Measurements from ENCODE around the gene LTBP1. TPM values are rescaled to one million over a fixed set of nuclear protein-coding genes. Genes with fewer than 3 reads are reported as not detected.

LTBP1 gene
- total RNA-seq, 1 experiment from 2014 or later = 28.5 TPM

DNA sequence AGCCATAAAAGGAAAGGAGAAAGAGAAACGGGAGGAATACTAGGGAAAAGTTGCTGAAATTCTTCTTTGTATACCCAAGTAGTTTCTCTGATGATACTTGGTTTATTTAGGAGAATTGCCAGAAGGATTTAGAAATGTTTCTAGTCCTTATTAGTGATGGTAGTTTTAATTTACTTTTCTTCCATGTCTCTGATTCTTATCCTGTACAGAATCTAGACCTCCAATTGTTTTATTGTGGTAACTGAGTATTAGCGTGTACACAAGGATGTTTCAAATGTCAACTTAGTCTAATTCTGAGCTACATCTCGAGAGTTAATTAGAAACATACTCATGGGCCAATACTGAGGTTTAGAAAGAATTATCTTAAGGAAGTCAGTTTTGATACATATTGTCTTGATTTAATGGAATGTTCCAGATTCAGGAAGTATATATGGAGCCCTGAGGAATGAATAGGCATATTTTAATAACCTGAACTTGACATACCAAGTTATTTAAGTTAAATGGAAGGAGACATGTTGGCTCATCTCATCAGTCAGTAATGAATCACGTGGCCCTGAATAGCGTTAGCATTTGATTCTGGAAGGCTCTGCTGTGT lies 219.6 kb downstream of the LTBP1 start:
- TF ChIP-seq, protein P1, sequence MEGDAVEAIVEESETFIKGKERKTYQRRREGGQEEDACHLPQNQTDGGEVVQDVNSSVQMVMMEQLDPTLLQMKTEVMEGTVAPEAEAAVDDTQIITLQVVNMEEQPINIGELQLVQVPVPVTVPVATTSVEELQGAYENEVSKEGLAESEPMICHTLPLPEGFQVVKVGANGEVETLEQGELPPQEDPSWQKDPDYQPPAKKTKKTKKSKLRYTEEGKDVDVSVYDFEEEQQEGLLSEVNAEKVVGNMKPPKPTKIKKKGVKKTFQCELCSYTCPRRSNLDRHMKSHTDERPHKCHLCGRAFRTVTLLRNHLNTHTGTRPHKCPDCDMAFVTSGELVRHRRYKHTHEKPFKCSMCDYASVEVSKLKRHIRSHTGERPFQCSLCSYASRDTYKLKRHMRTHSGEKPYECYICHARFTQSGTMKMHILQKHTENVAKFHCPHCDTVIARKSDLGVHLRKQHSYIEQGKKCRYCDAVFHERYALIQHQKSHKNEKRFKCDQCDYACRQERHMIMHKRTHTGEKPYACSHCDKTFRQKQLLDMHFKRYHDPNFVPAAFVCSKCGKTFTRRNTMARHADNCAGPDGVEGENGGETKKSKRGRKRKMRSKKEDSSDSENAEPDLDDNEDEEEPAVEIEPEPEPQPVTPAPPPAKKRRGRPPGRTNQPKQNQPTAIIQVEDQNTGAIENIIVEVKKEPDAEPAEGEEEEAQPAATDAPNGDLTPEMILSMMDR (conservative IDR thresholded peaks at IDR 0.05) = no peak
- H3K4me2 ChIP-seq (ENCODE audit: insufficient read depth, insufficient read length, low read length) = no peak overlapping the region
- H3K23ac ChIP-seq (ENCODE audit: insufficient read length, low read depth, low read length) = no peak overlapping the region

More for the DNA sequence above, 219.6 kb downstream of the LTBP1 start:
- no peak overlapping the region for H2BK5ac ChIP-seq (ENCODE audit: insufficient read length, low read length)
- WGBS (ENCODE audit: extremely low coverage, insufficient read length, low lambda C conversion rate) = no CpG with 5 or more reads among the region's 5 CpGs
- no peak overlapping the region for H2AK5ac ChIP-seq (ENCODE audit: insufficient read length, low read length)
- no peak overlapping the region for H2AFZ ChIP-seq (ENCODE audit: low read length)
- no peaks in the 10 kb centered on the region for H3K79me1 ChIP-seq (ENCODE audit: insufficient read depth, low read depth, low read length, poor library complexity, severe bottlenecking)
- H3K23me2 ChIP-seq (ENCODE audit: insufficient read length, low read depth, low read length, poor library complexity, severe bottlenecking) = no peaks in the 10 kb centered on the region
- H3K56ac ChIP-seq (ENCODE audit: insufficient read length, low read depth, low read length) = no peak overlapping the region
- H3K27ac Mint-ChIP-seq = no peak overlapping the region
- no peak overlapping the region for H3K27ac ChIP-seq (ENCODE audit: insufficient read length, low read depth, low read length)
- H2BK15ac ChIP-seq (ENCODE audit: low read depth, low read length) = no peak overlapping the region
- no peak overlapping the region for H3T11ph ChIP-seq (ENCODE audit: low read length)
- no peaks in the 10 kb centered on the region for H4K20me1 ChIP-seq (ENCODE audit: control insufficient read depth, insufficient read depth, insufficient read length)
- H3K4me3 Mint-ChIP-seq = no peak overlapping the region
- peaks cover 21 to 24% of the 10 kb centered on the region in 2 experiments for H3K4me1 Mint-ChIP-seq
- no peaks in the 10 kb centered on the region for H3K27me3 ChIP-seq (ENCODE audit: insufficient read depth, low read length)
- H3K9me3 ChIP-seq (ENCODE audit: control insufficient read depth, low read depth, low read length) = no peaks in the 10 kb centered on the region
- no peaks in the 10 kb centered on the region for H3K79me2 ChIP-seq (ENCODE audit: insufficient read depth, low read length)
- no peak overlapping the region for H3K4ac ChIP-seq (ENCODE audit: low read depth, low read length)
- H3K36me3 Mint-ChIP-seq (ENCODE audit: insufficient read depth in 1 of 3, low read depth in 3 of 3) = peaks cover 0 to 10% (median 3%) of the 10 kb centered on the region in 3 experiments; a peak in 5 of 7 replicates
- no peak overlapping the region for H2BK12ac ChIP-seq (ENCODE audit: insufficient read length, low read depth, low read length)
- no peak overlapping the region for H4K8ac ChIP-seq (replicated peaks; ENCODE audit: insufficient read length, low read depth, low read length)
- no peak overlapping the region for H4K5ac ChIP-seq (ENCODE audit: insufficient read length, low read depth, low read length)
- H3K9me3 Mint-ChIP-seq = peaks cover 5 to 9% of the 10 kb centered on the region in 2 experiments; a peak in 2 of 5 replicates
- no peak overlapping the region for H3K18ac ChIP-seq (ENCODE audit: insufficient read length, low read depth, low read length)
- no peak overlapping the region for H4K91ac ChIP-seq (ENCODE audit: insufficient read length, low read depth, low read length)
- no peak overlapping the region for H3K9ac ChIP-seq (ENCODE audit: extremely low read depth, insufficient read length, low read length)
- H2BK20ac ChIP-seq (ENCODE audit: low read depth, low read length, poor library complexity, severe bottlenecking) = no peak overlapping the region
- no peaks in the 10 kb centered on the region; the same call in 1 of the 2 replicates for H3K4me1 ChIP-seq (ENCODE audit: insufficient read depth, low read length)
- H3K14ac ChIP-seq (ENCODE audit: insufficient read depth, low read length) = no peak overlapping the region
- H3K27me3 Mint-ChIP-seq (ENCODE audit: low read depth) = no peaks in the 10 kb centered on the region
- H2BK120ac ChIP-seq (ENCODE audit: low read depth, low read length, poor library complexity, severe bottlenecking) = no peak overlapping the region
- no peak for DNase-seq
